Middle frontal gyrus (tissue), 1 donor: ENCODE data around the gene TMC4.
"Not testable (repeated sequence)": the region's sequence is repeated elsewhere in the genome, so short reads cannot be mapped to it uniquely, and the experiment has no call there.

Source experiments
- DNase-seq: peaks from one replicate; pipeline ENCODE4 v3.0.0-alpha.2; 2015; ENCODE audit warnings: low spot score; ENCODE audit errors: extremely low spot score

TMC4 gene

GRCh38 chr19:54172471-54173358 lies at the start of gene TMC4:
TSS of gene TMC4 (minus strand) at chr19:54173160. CDS start at chr19:54173117, 43 bp downstream.
- DNase-seq = no peak

GRCh38 chr19:54221947-54222346 lies 49.0 kb upstream of the TMC4 start:
- DNase-seq = not testable (repeated sequence)

GRCh38 chr19:54219702-54220101 lies 46.7 kb upstream of the TMC4 start:
- DNase-seq = not testable (repeated sequence)

- no peak for DNase-seq
Observed at GRCh38 chr19:54218960-54219661, 46.2 kb upstream of the TMC4 start.

- DNase-seq = no peak
Observed at GRCh38 chr19:54218259-54218658, 45.3 kb upstream of the TMC4 start.

- not testable (repeated sequence) for DNase-seq
Observed at GRCh38 chr19:54217517-54218247, 44.7 kb upstream of the TMC4 start.

GRCh38 chr19:54216869-54217268 lies 43.9 kb upstream of the TMC4 start:
- no peak for DNase-seq

GRCh38 chr19:54214734-54215133 lies 41.8 kb upstream of the TMC4 start:
- not testable (repeated sequence) for DNase-seq

- DNase-seq = not testable (repeated sequence)
Observed at GRCh38 chr19:54214217-54214616, 41.3 kb upstream of the TMC4 start.

GRCh38 chr19:54211235-54211634 lies 38.3 kb upstream of the TMC4 start:
- no peak for DNase-seq

- DNase-seq = peak; percentile 52
Observed at GRCh38 chr19:54209811-54210494, 37.0 kb upstream of the TMC4 start.

GRCh38 chr19:54209058-54209810 lies 36.3 kb upstream of the TMC4 start:
- no peak for DNase-seq

- no peak for DNase-seq
Observed at GRCh38 chr19:54208784-54209057, 35.8 kb upstream of the TMC4 start.

- no peak for DNase-seq
Observed at GRCh38 chr19:54207983-54208783, 35.2 kb upstream of the TMC4 start.

- DNase-seq = no peak
Observed at GRCh38 chr19:54207676-54207982, 34.7 kb upstream of the TMC4 start.

- not testable (repeated sequence) for DNase-seq
Observed at GRCh38 chr19:54207193-54207592, 34.2 kb upstream of the TMC4 start.

- DNase-seq = no peak
Observed at GRCh38 chr19:54206831-54207177, 33.8 kb upstream of the TMC4 start.

- no peak for DNase-seq
Observed at GRCh38 chr19:54206030-54206830, 33.3 kb upstream of the TMC4 start.

- no peak for DNase-seq
Observed at GRCh38 chr19:54204767-54205468, 32.0 kb upstream of the TMC4 start.
